HCT116 (cell line): ENCODE results near the gene KRTAP12-1. TPM values are rescaled to one million over a fixed set of nuclear protein-coding genes. Genes with fewer than 3 reads are reported as not detected.

ENCODE experiments used
- ATAC-seq: fragments of 200-7000 bp; cut with Tn5 transposase; 2 replicates; pipeline ENCODE4 v1.9.1; 2020; ENCODE audit warnings: mild to moderate bottlenecking, moderate library complexity
- BruUV-seq: library from RNA; stranded (reverse); fragments of 400-500 nt; replicated peaks from 2 replicates; lab custom pipeline; 2021; lab: Mats Ljungman, UMichigan
- CTCF ChIA-PET: fragments of 300-600 bp; sonication (Branson Sonifier 250); formaldehyde crosslinking; loops from one replicate; lab custom pipeline; 2021; ENCODE audit warnings: antibody characterized with exemption; lab: Charles Lee
- POLR2A ChIA-PET: fragments of 300-600, 350-600 bp; sonication (Branson Sonifier 250); formaldehyde crosslinking; loops from one replicate; lab custom pipeline; 2021; ENCODE audit warnings: antibody characterized with exemption; lab: Charles Lee
- RAD21 ChIA-PET, 2 experiments: fragments of 300-600 bp; sonication (Branson Sonifier 250); formaldehyde crosslinking; loops; one replicate each; lab custom pipeline; 2023; ENCODE audit warnings: low total read pairs in 2 of 2; ENCODE audit not compliant: uncharacterized antibody in 2 of 2, unreplicated experiment in 2 of 2, low non-redundant PET in 1 of 2; lab: Charles Lee
- DNase-seq: peaks from one replicate; pipeline ENCODE4 v3.0.0-alpha.2; 2010; ENCODE audit warnings: low read depth, low spot score
- H2AFZ ChIP-seq: fragments of 200-600 bp; shearing (Covaris generic), sonication (generic); 2 replicates; pipeline ENCODE4 v1.6.1; 2017; ENCODE audit warnings: low read depth, mixed run types, mixed read lengths, antibody characterized with exemption, low read length; ENCODE audit not compliant: poor library complexity, severe bottlenecking
- H3K27ac ChIP-seq: 2 replicates; pipeline ENCODE4 v1.5.1; 2012; ENCODE audit warnings: low read depth, low read length
- H3K27me3 ChIP-seq: fragments of 200-600 bp; sonication (generic); 2 replicates; pipeline ENCODE4 v1.6.1; 2016; ENCODE audit warnings: mixed run types, low read length, mixed read lengths; ENCODE audit not compliant: insufficient read depth
- H3K36me3 ChIP-seq, 2 experiments: fragments of 200-500 bp in 1 of 2; fragments of 200-600 bp in 1 of 2; sonication (Bioruptor generic) in 1 of 2; sonication (generic) in 1 of 2; 2 replicates each; pipeline versions ENCODE4 v1.5.1 to v1.6.1; 2014 to 2016; ENCODE audit warnings: low read length in 2 of 2, inconsistent platforms in 1 of 2, mixed read lengths in 1 of 2, mixed run types in 1 of 2; ENCODE audit not compliant: insufficient read depth in 2 of 2, control insufficient read depth in 1 of 2
- H3K4me1 ChIP-seq, 2 experiments: fragments of 200-600 bp in 1 of 2; sonication (generic) in 1 of 2; 2 replicates each; pipeline versions ENCODE4 v1.5.1 to v1.6.1; 2012 to 2017; ENCODE audit warnings: low read length in 2 of 2, inconsistent platforms in 1 of 2, mild to moderate bottlenecking in 1 of 2, mixed read lengths in 1 of 2, mixed run types in 1 of 2, moderate library complexity in 1 of 2; ENCODE audit not compliant: insufficient read depth in 2 of 2, control insufficient read depth in 1 of 2
- H3K4me2 ChIP-seq: fragments of 200-600 bp; sonication (generic); 2 replicates; pipeline ENCODE4 v1.6.1; 2017; ENCODE audit warnings: mixed run types, low read length, mixed read lengths
- H3K4me3 ChIP-seq, 2 experiments: fragments of 200-600 bp in 1 of 2; sonication (generic) in 1 of 2; replicated peaks in 1 of 2; 2 replicates each; pipeline ENCODE4 v1.5.1; 2011 to 2016; ENCODE audit warnings: low read length in 2 of 2, control low read depth in 1 of 2, low read depth in 1 of 2, mild to moderate bottlenecking in 1 of 2, mixed read lengths in 1 of 2, mixed run types in 1 of 2
- H3K79me2 ChIP-seq: fragments of 200-600 bp; sonication (generic); 2 replicates; pipeline ENCODE4 v1.6.1; 2017; ENCODE audit warnings: mild to moderate bottlenecking, mixed run types, low read length, moderate library complexity, mixed read lengths; ENCODE audit not compliant: insufficient read depth
- H3K9ac ChIP-seq: fragments of 200-600 bp; sonication (generic); 2 replicates; pipeline ENCODE4 v1.6.1; 2016; ENCODE audit warnings: low read length, mixed read lengths
- H3K9me2 ChIP-seq: fragments of 200-600 bp; sonication (generic), shearing (Covaris generic); 2 replicates; pipeline ENCODE4 v1.6.1; 2017; ENCODE audit warnings: mixed run types, mild to moderate bottlenecking, moderate library complexity; ENCODE audit not compliant: insufficient read depth
- H3K9me3 ChIP-seq, 2 experiments: fragments of 200-500 bp in 1 of 2; fragments of 200-600 bp in 1 of 2; sonication (Bioruptor generic) in 1 of 2; sonication (generic) in 1 of 2; 2 replicates each; pipeline ENCODE4 v1.6.1; 2014 to 2017; ENCODE audit warnings: low read length in 2 of 2, mixed read lengths in 2 of 2, inconsistent platforms in 1 of 2, low read depth in 1 of 2, mild to moderate bottlenecking in 1 of 2, mixed run types in 1 of 2, moderate library complexity in 1 of 2; ENCODE audit not compliant: control insufficient read depth in 1 of 2, insufficient read depth in 1 of 2
- H4K20me1 ChIP-seq: fragments of 200-600 bp; sonication (generic), shearing (Covaris generic); 2 replicates; pipeline ENCODE4 v1.6.1; 2017; ENCODE audit warnings: mixed run types, mild to moderate bottlenecking, moderate library complexity; ENCODE audit not compliant: insufficient read depth
- EGR1 ChIP-seq: IDR thresholded peaks from 2 replicates; pipeline ENCODE4 v1.6.1; 2012; ENCODE audit warnings: low read depth
- ELF1 ChIP-seq: IDR thresholded peaks from 2 replicates; pipeline ENCODE4 v1.6.1; 2012; ENCODE audit warnings: low read depth, borderline replicate concordance
- EZH2 ChIP-seq: fragments of 200-600 bp; sonication (generic); IDR thresholded peaks from 2 replicates; pipeline ENCODE4 v1.6.1; 2017; ENCODE audit warnings: antibody characterized with exemption, mixed run types
- EZH2phosphoT487 ChIP-seq: fragments of 200-600 bp; IDR thresholded peaks from 2 replicates; pipeline ENCODE4 v1.6.1; 2018; ENCODE audit warnings: antibody characterized with exemption, borderline replicate concordance
- JUND ChIP-seq: IDR thresholded peaks from 2 replicates; pipeline ENCODE4 v1.6.1; 2012
- SIN3A ChIP-seq: IDR thresholded peaks from 2 replicates; pipeline ENCODE4 v1.6.1; 2012; ENCODE audit warnings: low read depth
- SP1 ChIP-seq: IDR thresholded peaks from 2 replicates; pipeline ENCODE4 v1.6.1; 2012; ENCODE audit warnings: low read depth
- TCF7L2 ChIP-seq: IDR thresholded peaks from 2 replicates; pipeline ENCODE4 v1.7.0; 2011; ENCODE audit warnings: borderline replicate concordance, inconsistent platforms; ENCODE audit not compliant: insufficient read depth, insufficient read length; ENCODE audit errors: extremely low read depth
- YY1 ChIP-seq: IDR thresholded peaks from 2 replicates; pipeline ENCODE4 v1.6.1; 2011; ENCODE audit warnings: low read length, low read depth, moderate library complexity, mild to moderate bottlenecking; ENCODE audit not compliant: insufficient replicate concordance; ENCODE audit errors: extremely low read depth
- ZNF274 ChIP-seq: fragments of 200-500 bp; sonication (Bioruptor generic); IDR thresholded peaks from 2 replicates; pipeline ENCODE4 v1.6.1; 2014; ENCODE audit warnings: mild to moderate bottlenecking, low read depth, low read length, inconsistent platforms
- intact Hi-C: fragments of 100-400 bp; cut with micrococcal nuclease; formaldehyde crosslinking; loops from 2 replicates; pipeline ENCODE4 v1.10.0; 2022
- total RNA-seq: library from RNA; stranded (reverse); gene quantifications from one replicate; pipeline ENCODE4 v1.2.1, GENCODE V29; 2021; ENCODE audit not compliant: unreplicated experiment
- TF ChIP-seq, protein P1 (sequence below): IDR thresholded peaks from 2 replicates; pipeline ENCODE4 v1.6.1; 2012

Gene KRTAP12-1
- total RNA-seq, 1 experiment from 2014 or later, result not detected

DNA sequence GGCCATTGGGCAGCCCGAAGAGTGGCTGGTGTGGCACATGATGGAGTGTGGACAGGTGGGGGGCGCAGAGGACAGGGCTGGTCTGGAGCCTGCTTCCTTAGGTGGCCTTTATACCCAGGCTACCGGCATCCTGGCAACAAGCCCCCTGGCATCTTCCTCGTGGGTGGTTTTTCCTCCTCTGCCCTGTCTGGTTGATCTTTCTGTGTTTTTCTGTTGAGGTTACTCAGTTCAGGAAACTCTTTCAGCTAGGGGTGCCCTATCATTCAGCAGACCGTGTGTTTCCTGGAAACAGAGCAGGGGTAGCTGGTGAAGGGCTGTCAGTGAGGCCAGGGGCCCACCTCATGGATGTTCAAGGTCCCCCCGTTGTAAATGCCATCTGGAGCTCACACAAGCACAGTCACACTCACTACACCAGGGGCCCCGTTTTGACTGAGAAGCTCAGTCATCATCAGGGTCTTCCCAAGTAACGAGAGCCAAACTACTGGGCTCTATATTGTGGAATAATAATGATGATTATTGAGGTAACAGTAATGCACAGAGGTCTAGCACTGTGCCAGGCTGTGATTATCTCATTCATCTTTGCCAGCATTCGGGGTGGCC is 27.3 kb downstream of the KRTAP12-1 start, which contains the start of gene KRTAP12-4:
Gene KRTAP12-4 (minus strand): TSS at position 84 of the 600 bp plus-strand sequence. CDS start 45 bp downstream, at position 39.
- no peak for TF ChIP-seq SP1
- no peak for TF ChIP-seq EGR1
- TF ChIP-seq EZH2phosphoT487, result no peak

DNA sequence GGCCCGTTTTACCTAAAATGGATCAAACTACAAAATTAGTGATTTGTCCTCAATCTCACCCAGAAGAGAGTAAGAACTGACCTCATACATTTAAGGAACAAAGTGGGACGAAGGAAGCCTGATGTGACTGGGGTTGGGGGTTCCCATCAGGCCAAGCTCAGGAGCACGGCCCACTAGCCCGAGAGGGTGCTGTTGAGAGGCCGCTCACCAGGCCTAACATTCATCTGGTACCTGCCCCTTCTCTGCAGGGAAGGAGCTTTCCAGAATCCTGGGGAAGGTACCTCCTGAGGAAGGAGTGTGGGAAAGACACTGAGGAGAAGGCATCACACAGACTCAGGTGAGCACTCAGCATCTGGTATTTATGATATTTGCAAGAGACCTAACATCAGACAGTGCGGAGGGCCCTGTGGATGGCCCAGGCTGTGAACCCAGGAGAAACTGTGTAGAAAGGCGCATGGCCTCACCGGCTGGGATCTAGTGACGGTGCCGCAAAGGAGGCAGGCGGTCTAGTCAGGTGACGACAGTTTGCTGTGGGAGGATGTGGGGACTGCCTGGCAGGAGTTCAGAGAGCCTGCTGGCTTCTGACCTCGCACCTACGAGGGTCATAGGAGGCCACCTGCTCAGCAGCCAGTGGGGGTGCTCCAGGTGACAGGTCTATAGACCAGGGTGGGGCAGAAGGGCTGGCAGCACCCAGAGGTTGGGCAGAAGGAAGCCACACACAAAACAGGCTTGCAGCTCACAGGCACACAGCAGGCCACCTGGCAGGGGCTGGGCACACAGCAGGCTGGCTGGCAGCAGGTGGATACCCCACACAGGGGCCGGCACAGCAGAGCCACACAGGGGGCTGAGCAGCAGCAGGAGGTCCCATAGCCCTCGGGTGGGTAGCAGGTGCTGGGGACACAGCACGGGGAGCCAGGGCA is 28.0 kb downstream of the KRTAP12-1 start:
- no peaks in the 10 kb centered on the region for H3K9me3 ChIP-seq
- no peaks in the 10 kb centered on the region for H3K9me2 ChIP-seq
- no peak overlapping the region for H2AFZ ChIP-seq
- ChIA-PET POLR2A (no interaction called here), CTCF (no interaction called here), RAD21 (no interaction called here)
- no peaks in the 10 kb centered on the region for H3K4me1 ChIP-seq
- no peaks in the 10 kb centered on the region for H3K27me3 ChIP-seq
- no peak overlapping the region for H3K9ac ChIP-seq
- BruUV-seq, result no TSS peak
- H3K27ac ChIP-seq, result no peak overlapping the region
- H4K20me1 ChIP-seq, result no peaks in the 10 kb centered on the region
- H3K4me2 ChIP-seq, result no peak overlapping the region
- H3K79me2 ChIP-seq, result no peaks in the 10 kb centered on the region
- ATAC-seq (no peak), DNase-seq (no peak)
- no peak for TF ChIP-seq YY1
- no peak for TF ChIP-seq EZH2
- TF ChIP-seq SIN3A, result no peak
- TF ChIP-seq JUND, result no peak
- TF ChIP-seq TCF7L2, result no peak
- TF ChIP-seq, protein P1, sequence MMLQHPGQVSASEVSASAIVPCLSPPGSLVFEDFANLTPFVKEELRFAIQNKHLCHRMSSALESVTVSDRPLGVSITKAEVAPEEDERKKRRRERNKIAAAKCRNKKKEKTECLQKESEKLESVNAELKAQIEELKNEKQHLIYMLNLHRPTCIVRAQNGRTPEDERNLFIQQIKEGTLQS, result no peak
- no peak for TF ChIP-seq ZNF274
- TF ChIP-seq SP1, result no peak
- no peak for TF ChIP-seq ELF1
- H3K36me3 ChIP-seq, result no peaks in the 10 kb centered on the region
- intact Hi-C loops, result no loop called here
- no peak overlapping the region for H3K4me3 ChIP-seq

More for the DNA sequence above, 27.3 kb downstream of the KRTAP12-1 start, which contains the start of gene KRTAP12-4:
- RAD21 ChIA-PET, result no interaction called here
- Histone ChIP-seq H3K36me3 (no peaks in the 10 kb centered on the region), H3K79me2 (no peaks in the 10 kb centered on the region), H3K4me2 (no peak within 1 kb of the TSS), H3K4me1 (no peaks in the 10 kb centered on the region), H3K27me3 (no peaks in the 10 kb centered on the region), H3K27ac (no peak within 1 kb of the TSS), H3K9ac (no peak within 1 kb of the TSS), H3K9me2 (no peaks in the 10 kb centered on the region), H4K20me1 (no peaks in the 10 kb centered on the region), H2AFZ (no peak within 1 kb of the TSS), H3K9me3 (no peaks in the 10 kb centered on the region), H3K4me3 (no peak within 1 kb of the TSS)
- intact Hi-C loops, result no loop called here
- no peak for DNase-seq
- CTCF ChIA-PET, result no interaction called here
- ATAC-seq, result no peak
- POLR2A ChIA-PET, result no interaction called here
- BruUV-seq, result no TSS peak
